K562 (cell line): Measurements from ENCODE around the gene FOXP4. TPM values are rescaled to one million over a fixed set of nuclear protein-coding genes. Genes with fewer than 3 reads are reported as not detected.

Source experiments
- ATAC-seq: fragments of 200-7000 bp; cut with Tn5 transposase; 3 replicates; pipeline ENCODE4 v1.9.1; 2020; ENCODE audit warnings: moderate library complexity
- BruUV-seq: library from RNA; stranded (reverse); fragments of 400-500 nt; replicated peaks from 2 replicates; lab custom pipeline; 2021; lab: Mats Ljungman, UMichigan
- CTCF ChIA-PET: fragments of 300-600 bp; formaldehyde crosslinking; extraction: SDS; loops from one replicate; lab custom pipeline; 2021; ENCODE audit warnings: low intra/inter-chr PET ratio; lab: Yijun Ruan, JAX
- POLR2A ChIA-PET: fragments of 300-600, 350-650 bp; sonication (Branson Sonifier 250); formaldehyde crosslinking; extraction: SDS; loops from one replicate; lab custom pipeline; 2021; ENCODE audit warnings: antibody characterized with exemption, inconsistent platforms; lab: Yijun Ruan, JAX
- DNase-seq, 4 experiments: peaks; one replicate each; pipeline versions ENCODE4 v3.0.0 to v3.0.0-alpha.2; 2011 to 2018; ENCODE audit warnings: low spot score in 3 of 4, mixed read lengths in 3 of 4; ENCODE audit errors: extremely low read depth in 1 of 4
- FAIRE-seq: peaks from 2 replicates; lab custom pipeline; 2011; peaks lifted over from hg19 to GRCh38; lab: Jason Lieb, UNC
- H2AFZ ChIP-seq: 2 replicates; pipeline ENCODE4 v1.6.0; 2011; ENCODE audit warnings: low read depth, low read length, control low read depth, inconsistent platforms
- H3K27ac ChIP-seq: fragments of 200-600 bp; 3 replicates; pipeline ENCODE4 v1.8.0; 2011; ENCODE audit warnings: low read depth, mild to moderate bottlenecking, control low read depth, inconsistent platforms, low read length, moderate library complexity, mixed read lengths; ENCODE audit errors: extremely low read depth
- H3K27me3 ChIP-seq, 2 experiments: fragments of 300-600 bp in 1 of 2; 2 replicates in 1 of 2; 3 replicates in 1 of 2; pipeline versions ENCODE4 v1.6.0 to v1.8.0; 2011; ENCODE audit warnings: inconsistent platforms in 2 of 2, low read length in 2 of 2, mild to moderate bottlenecking in 1 of 2, mixed read lengths in 1 of 2, moderate library complexity in 1 of 2; ENCODE audit not compliant: control insufficient read depth in 2 of 2, insufficient read depth in 2 of 2
- H3K36me3 ChIP-seq: fragments of 300-600 bp; 3 replicates; pipeline ENCODE4 v1.8.0; 2011; ENCODE audit warnings: mild to moderate bottlenecking, low read length, inconsistent platforms; ENCODE audit not compliant: control insufficient read depth, insufficient read depth
- H3K4me1 ChIP-seq, 2 experiments: fragments of 200-600 bp in 1 of 2; replicated peaks in 1 of 2; 2 replicates in 1 of 2; 3 replicates in 1 of 2; pipeline versions ENCODE4 v1.5.1 to v1.8.0; 2011; ENCODE audit warnings: inconsistent platforms in 2 of 2, low read length in 2 of 2, mild to moderate bottlenecking in 1 of 2, mixed read lengths in 1 of 2, moderate library complexity in 1 of 2; ENCODE audit not compliant: control insufficient read depth in 2 of 2, insufficient read depth in 2 of 2
- H3K4me2 ChIP-seq: 2 replicates; pipeline ENCODE4 v1.6.1; 2011; ENCODE audit warnings: low read length, control low read depth, inconsistent platforms, mixed read lengths; ENCODE audit not compliant: insufficient read depth
- H3K4me3 ChIP-seq: fragments of 200-600 bp; sonication (generic), shearing (Covaris generic); 2 replicates; pipeline ENCODE4 v1.5.1; 2016; ENCODE audit warnings: control low read depth, inconsistent platforms
- H3K79me2 ChIP-seq: fragments of 200-600 bp; 3 replicates; pipeline ENCODE4 v1.8.0; 2011; ENCODE audit warnings: low read length, inconsistent platforms; ENCODE audit not compliant: control insufficient read depth, insufficient read depth
- H3K9ac ChIP-seq, 2 experiments: 2 replicates each; pipeline versions ENCODE4 v1.6.0 to v1.6.1; 2011; ENCODE audit warnings: low read depth in 2 of 2, low read length in 2 of 2, control low read depth in 1 of 2, inconsistent platforms in 1 of 2, mild to moderate bottlenecking in 1 of 2, mixed read lengths in 1 of 2; ENCODE audit not compliant: insufficient read depth in 1 of 2
- H3K9me1 ChIP-seq: one replicate; pipeline ENCODE4 v1.6.0; 2011; ENCODE audit warnings: inconsistent platforms, mild to moderate bottlenecking, low read length, moderate library complexity; ENCODE audit not compliant: control insufficient read depth, insufficient read depth
- H3K9me3 ChIP-seq: replicated peaks from 2 replicates; pipeline ENCODE4 v1.5.1; 2011; ENCODE audit warnings: low read depth, low read length, inconsistent platforms; ENCODE audit not compliant: control insufficient read depth, insufficient read depth
- H4K20me1 ChIP-seq: replicated peaks from 2 replicates; pipeline ENCODE4 v1.6.1; 2011; ENCODE audit warnings: low read length, inconsistent platforms, mixed read lengths; ENCODE audit not compliant: control insufficient read depth, insufficient read depth
- AFF4 ChIP-seq: sonication (generic); formaldehyde crosslinking; IDR thresholded peaks from 2 replicates; pipeline ENCODE4 v1.8.0; 2023; ENCODE audit warnings: mild to moderate bottlenecking, missing genetic modification reagents
- BRD9 ChIP-seq: fragments of 450-650 bp; IDR thresholded peaks from 2 replicates; pipeline ENCODE4 v1.6.1; 2018; ENCODE audit warnings: low read depth; ENCODE audit not compliant: partially characterized antibody
- FOSL1 ChIP-seq: fragments of 200-800 bp; sonication (Bioruptor generic); conservative IDR thresholded peaks from 2 replicates; pipeline ENCODE4 v1.6.1; 2016; ENCODE audit warnings: missing genetic modification characterization, missing compliant biosample characterization
- HES1 ChIP-seq: fragments of 450-650 bp; IDR thresholded peaks from 2 replicates; pipeline ENCODE4 v1.6.1; 2016; ENCODE audit warnings: low read depth, mild to moderate bottlenecking, moderate library complexity
- KLF13 ChIP-seq: fragments of 450-650 bp; IDR thresholded peaks from 2 replicates; pipeline ENCODE4 v1.6.1; 2016; ENCODE audit warnings: missing genetic modification characterization, low read depth, mild to moderate bottlenecking, missing compliant biosample characterization, moderate library complexity, borderline replicate concordance
- NR2C2 ChIP-seq, 2 experiments: fragments of 200-800 bp in 1 of 2; sonication (Bioruptor generic) in 1 of 2; sonication (generic) in 1 of 2; formaldehyde crosslinking in 1 of 2; IDR thresholded peaks; 2 replicates each; pipeline versions ENCODE4 v1.6.1 to v1.8.0; 2016 to 2022; ENCODE audit warnings: mild to moderate bottlenecking in 1 of 2, missing compliant biosample characterization in 1 of 2, missing genetic modification characterization in 1 of 2, missing genetic modification reagents in 1 of 2
- RAD21 ChIP-seq, 2 experiments: fragments of 250-450 bp in 1 of 2; fragments of 450-650 bp in 1 of 2; sonication (Bioruptor Pico) in 1 of 2; formaldehyde crosslinking in 1 of 2; IDR thresholded peaks in 1 of 2; conservative IDR thresholded peaks in 1 of 2; 2 replicates each; pipeline versions ENCODE4 v1.4.0 to v1.8.0; 2020 to 2022; ENCODE audit warnings: mild to moderate bottlenecking in 2 of 2, moderate library complexity in 1 of 2
- RFX7 ChIP-seq: fragments of 250-450 bp; sonication (Bioruptor Pico); IDR thresholded peaks from 2 replicates; pipeline ENCODE4 v1.5.1; 2021; ENCODE audit warnings: mild to moderate bottlenecking
- TCF7L2 ChIP-seq: fragments of 150-350 bp; IDR thresholded peaks from 2 replicates; pipeline ENCODE4 v1.6.1; 2016; ENCODE audit warnings: low read depth, mild to moderate bottlenecking, low read length, moderate library complexity
- TFAP4 ChIP-seq: sonication (generic); formaldehyde crosslinking; IDR thresholded peaks from 2 replicates; pipeline ENCODE4 v1.8.0; 2022; ENCODE audit warnings: missing genetic modification reagents, mild to moderate bottlenecking, moderate library complexity, borderline replicate concordance
- ZNF232 ChIP-seq: sonication (generic); formaldehyde crosslinking; IDR thresholded peaks from 2 replicates; pipeline ENCODE4 v1.8.0; 2022; ENCODE audit warnings: mild to moderate bottlenecking, missing genetic modification reagents
- WGBS: fragments of 100-300 bp; shearing (Covaris generic); methylation state at CpG from one replicate; pipeline ENCODE4 v1.1.6; 2016; ENCODE audit warnings: low coverage, mixed read lengths; ENCODE audit not compliant: insufficient coverage; ENCODE audit errors: missing lambda C conversion rate; 5-methylcytosine and 5-hydroxymethylcytosine counted together
- in situ Hi-C: fragments of 300-500 bp; cut with MboI; formaldehyde crosslinking; loops from 4 replicates; pipeline ENCODE4 v1.15.0; 2018; ENCODE audit warnings: inconsistent platforms, mixed read lengths
- intact Hi-C: fragments of 100-400 bp; cut with micrococcal nuclease; formaldehyde crosslinking; loops from 2 replicates; pipeline ENCODE4 v1.14.2; 2022
- polyA plus RNA-seq, 8 experiments: library from polyadenylated mRNA; depleted of rRNA in 4 of 8; stranded (reverse) in 5 of 8; unstranded in 3 of 8; fragments of >200 nt; fragmentation: Nextera tagmentation in 2 of 8; fragmentation: Illumina TruSeq in 1 of 8; extraction: Ambion mirVana in 2 of 8; extraction: Trizol in 1 of 8; gene quantifications; 2 replicates each; pipeline versions ENCODE4 v1.2.1 to v1.2.3, GENCODE V29; 2011 to 2014; ENCODE audit warnings: inconsistent platforms in 1 of 8, missing spikeins in 1 of 8
- total RNA-seq, 7 experiments: library from RNA; depleted of rRNA in 6 of 7; stranded (reverse); fragments of >200 nt in 6 of 7; fragmentation: Illumina TruSeq in 2 of 7; extraction: Trizol in 2 of 7; gene quantifications; 2 replicates each; pipeline versions ENCODE4 v1.2.1 to v1.2.3, GENCODE V29; 2011 to 2021; ENCODE audit warnings: low replicate concordance in 1 of 7
- TF ChIP-seq, protein P1 (sequence below): fragments of 450-650 bp; conservative IDR thresholded peaks from 2 replicates; pipeline ENCODE4 v1.6.1; 2016; ENCODE audit warnings: missing genetic modification characterization, low read depth, mild to moderate bottlenecking, missing compliant biosample characterization, moderate library complexity

FOXP4 gene
- total and polyA plus RNA-seq, 9 of the 15 experiments (the other 6 are each of a cell fraction or from before 2014, with no cell fraction given) = 0.11 to 29.4 (median 2.3) TPM

GRCh38 chr6:41578217-41579087 is 32.3 kb downstream of the FOXP4 start:
- POLR2A ChIA-PET = interaction anchor here (0.8 to 1.8 kb wide), 5 partner anchors 8 to 157 kb away, joined by 3 to 6 read pairs (median 3); no protein-coding TSS in a partner anchor
- peak; percentile 71 to 79 (median 76) for DNase-seq
- Histone ChIP-seq H3K27ac (peak overlapping the region; percentile 65; the same call in 2 of the 3 replicates), H3K27me3 (no peaks in the 10 kb centered on the region), H4K20me1 (peaks cover 5% of the 10 kb centered on the region; the same call in 1 of the 2 replicates), H3K79me2 (no peaks in the 10 kb centered on the region), H2AFZ (peak overlapping the region; percentile 78), H3K36me3 (peaks cover 19% of the 10 kb centered on the region; the same call in 2 of the 3 replicates), H3K9me3 (no peaks in the 10 kb centered on the region), H3K4me3 (no peak overlapping the region), H3K9me1 (no peaks in the 10 kb centered on the region), H3K9ac (peak overlapping the region; percentile 30 to 84), H3K4me1 (peaks cover 18 to 27% of the 10 kb centered on the region in 2 experiments), H3K4me2 (peak overlapping the region; percentile 65)
- FAIRE-seq = peak; percentile 29
- BruUV-seq = no TSS peak
- in situ Hi-C loops (no loop called here), intact Hi-C loops (loop anchor here (1.0 kb wide), 1 partner anchor 32 kb away; the partner anchor contains the start of gene FOXP4)
- ATAC-seq = peak; percentile 81
- WGBS = 25% methylated on average over 6 of the region's 10 CpGs
- CTCF ChIA-PET = interaction anchor here (0.7 kb wide), 1 partner anchor 148 kb away, joined by 4 read pairs; no protein-coding TSS in a partner anchor
- TF ChIP-seq NR2C2 (CRISPR knock-in tag; IDR thresholded peaks at IDR 0.05) (no peak), NR2C2 (tag; IDR thresholded peaks at IDR 0.05) (0 out of 2 replicates have a peak, but pooled peaks have one; percentile 43), BRD9 (no peak), FOSL1 (tag) (no peak), KLF13 (tag) (no peak), TCF7L2 (no peak), RAD21 (CRISPR knock-in tag; conservative IDR thresholded peaks at IDR 0.05 in 1 of 2, IDR thresholded peaks at IDR 0.05 in 1 of 2) (no peak), RFX7 (CRISPR knock-in tag) (no peak), ZNF232 (CRISPR knock-in tag) (no peak), TFAP4 (CRISPR knock-in tag) (peak; percentile 48), AFF4 (no peak), HES1 (no peak)
- TF ChIP-seq, protein P1, sequence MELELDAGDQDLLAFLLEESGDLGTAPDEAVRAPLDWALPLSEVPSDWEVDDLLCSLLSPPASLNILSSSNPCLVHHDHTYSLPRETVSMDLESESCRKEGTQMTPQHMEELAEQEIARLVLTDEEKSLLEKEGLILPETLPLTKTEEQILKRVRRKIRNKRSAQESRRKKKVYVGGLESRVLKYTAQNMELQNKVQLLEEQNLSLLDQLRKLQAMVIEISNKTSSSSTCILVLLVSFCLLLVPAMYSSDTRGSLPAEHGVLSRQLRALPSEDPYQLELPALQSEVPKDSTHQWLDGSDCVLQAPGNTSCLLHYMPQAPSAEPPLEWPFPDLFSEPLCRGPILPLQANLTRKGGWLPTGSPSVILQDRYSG (tag) = no peak
